Measurements from ENCODE around the gene STAG1.
A peak's percentile ranks its signal among the peaks of the same experiment; 100 is the strongest.
"Not testable (repeated sequence)": the region's sequence is repeated elsewhere in the genome, so short reads cannot be mapped to it uniquely, and the experiment has no call there.

STAG1 gene

DNA sequence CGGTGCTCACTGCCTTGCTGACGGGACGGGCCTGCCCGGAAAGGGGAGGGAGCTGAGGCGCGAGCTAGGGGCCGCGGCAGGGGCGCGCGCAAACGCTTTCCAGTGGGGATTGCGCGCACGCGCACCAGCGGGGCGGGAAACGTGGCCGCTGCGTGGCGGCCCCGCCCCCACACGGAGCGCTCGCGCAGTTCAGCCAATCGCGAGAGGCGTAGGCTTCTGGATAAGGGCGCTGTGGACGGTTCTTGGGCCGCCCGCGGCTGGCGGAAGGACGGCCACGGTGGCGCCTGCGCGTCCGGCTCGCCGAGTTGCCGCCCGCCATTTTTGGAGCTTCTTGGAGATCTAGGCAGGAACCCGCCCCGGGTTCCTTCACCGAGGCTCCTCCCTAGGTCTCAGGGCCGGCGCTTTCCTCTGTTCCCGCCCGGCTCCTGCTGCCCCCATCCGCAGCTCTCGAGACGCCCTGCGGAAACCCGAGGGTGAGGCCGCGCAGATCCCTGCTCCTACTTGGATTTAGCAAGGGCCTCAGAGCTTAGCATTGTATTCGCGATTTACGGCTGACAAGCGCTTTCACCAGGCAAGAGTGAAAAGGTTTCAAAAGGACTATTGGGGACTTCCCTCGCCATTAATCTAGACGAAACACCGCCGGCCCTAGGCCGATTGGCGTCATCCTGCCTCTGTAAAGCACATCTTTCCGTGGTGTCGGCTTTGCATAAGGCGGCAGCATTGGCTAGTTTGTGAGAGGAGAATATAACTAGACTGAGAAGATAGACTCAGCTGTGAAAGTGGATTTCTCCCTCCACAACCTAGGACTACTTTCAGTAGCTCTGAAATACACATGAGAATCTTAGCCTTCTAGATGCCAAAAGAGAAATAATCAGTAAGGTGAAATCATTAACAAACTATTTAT lies 496 bp upstream of the STAG1 start:
- H3K4me3 Mint-ChIP-seq = peak overlapping the region; percentile 97
- H3K36me3 Mint-ChIP-seq = no peaks in the 10 kb centered on the region
- peak; percentile 79 for ATAC-seq (ENCODE audit: low read depth)
- peaks cover 34% of the 10 kb centered on the region for H3K4me1 Mint-ChIP-seq
- peak overlapping the region; percentile 98 for H3K27ac Mint-ChIP-seq
- no peaks in the 10 kb centered on the region for H3K9me3 Mint-ChIP-seq
- peak; percentile 99 to 100 for DNase-seq (ENCODE audit: low spot score in 2 of 2)
- H3K27me3 Mint-ChIP-seq = no peaks in the 10 kb centered on the region

GRCh38 chr3:136751316-136752171 lies 634 bp downstream of the STAG1 start:
- no peaks in the 10 kb centered on the region for H3K27me3 Mint-ChIP-seq
- H3K27ac Mint-ChIP-seq = peak overlapping the region; percentile 98
- peaks cover 35% of the 10 kb centered on the region for H3K4me1 Mint-ChIP-seq
- no peaks in the 10 kb centered on the region for H3K36me3 Mint-ChIP-seq
- DNase-seq (ENCODE audit: low spot score in 2 of 2) (peak; percentile 50 to 63), ATAC-seq (ENCODE audit: low read depth) (peak; percentile 14)
- no peaks in the 10 kb centered on the region for H3K9me3 Mint-ChIP-seq
- H3K4me3 Mint-ChIP-seq = peak overlapping the region; percentile 97

- H3K4me3 Mint-ChIP-seq = peak overlapping the region; percentile 82
- H3K36me3 Mint-ChIP-seq = no peaks in the 10 kb centered on the region
- no peaks in the 10 kb centered on the region for H3K27me3 Mint-ChIP-seq
- peaks cover 40% of the 10 kb centered on the region for H3K4me1 Mint-ChIP-seq
- no peak for ATAC-seq (ENCODE audit: low read depth)
- H3K9me3 Mint-ChIP-seq = no peaks in the 10 kb centered on the region
- peak overlapping the region; percentile 86 for H3K27ac Mint-ChIP-seq
- DNase-seq (ENCODE audit: low spot score in 2 of 2) = no peak
These were observed 1.3 kb downstream of the STAG1 start for GRCh38 chr3:136750897-136751315.

DNA sequence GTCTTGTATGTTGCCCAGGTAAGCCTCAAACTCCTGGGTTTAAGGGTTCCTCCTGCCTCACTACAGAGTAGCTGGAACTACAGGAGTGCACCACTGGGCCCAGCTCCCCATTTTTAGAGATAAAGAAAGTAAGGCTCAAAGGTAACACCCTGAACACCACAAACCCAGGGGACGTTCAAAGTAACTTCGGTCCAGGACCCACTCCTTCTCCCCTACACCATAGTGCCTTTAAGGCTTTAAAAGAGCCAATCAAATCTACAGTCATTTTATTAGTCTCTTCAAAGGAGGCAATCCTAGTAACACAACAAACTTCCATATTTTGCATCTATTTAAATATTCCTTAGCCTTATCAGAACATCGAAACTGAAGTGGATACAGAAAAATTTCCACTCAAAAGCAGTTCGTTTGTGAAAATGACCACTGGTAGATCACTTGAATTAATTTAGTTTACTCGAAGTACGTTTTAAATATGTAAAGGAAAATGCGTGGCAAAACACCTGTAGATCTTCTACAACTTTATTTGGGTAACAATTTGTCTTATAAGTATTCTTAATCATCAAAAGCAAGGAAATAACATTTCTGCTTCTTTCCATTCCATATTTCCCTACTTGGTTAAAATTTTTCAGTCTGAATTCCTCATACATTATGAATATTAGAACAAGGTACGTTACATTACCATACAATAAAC lies 1.8 kb downstream of the STAG1 start:
- DNase-seq (ENCODE audit: low spot score in 2 of 2) = no peak
- no peak for ATAC-seq (ENCODE audit: low read depth)
- no peaks in the 10 kb centered on the region for H3K36me3 Mint-ChIP-seq
- peak overlapping the region; percentile 86 for H3K27ac Mint-ChIP-seq
- no peaks in the 10 kb centered on the region for H3K9me3 Mint-ChIP-seq
- H3K4me3 Mint-ChIP-seq = peak overlapping the region; percentile 82
- peaks cover 45% of the 10 kb centered on the region for H3K4me1 Mint-ChIP-seq
- no peaks in the 10 kb centered on the region for H3K27me3 Mint-ChIP-seq

DNA sequence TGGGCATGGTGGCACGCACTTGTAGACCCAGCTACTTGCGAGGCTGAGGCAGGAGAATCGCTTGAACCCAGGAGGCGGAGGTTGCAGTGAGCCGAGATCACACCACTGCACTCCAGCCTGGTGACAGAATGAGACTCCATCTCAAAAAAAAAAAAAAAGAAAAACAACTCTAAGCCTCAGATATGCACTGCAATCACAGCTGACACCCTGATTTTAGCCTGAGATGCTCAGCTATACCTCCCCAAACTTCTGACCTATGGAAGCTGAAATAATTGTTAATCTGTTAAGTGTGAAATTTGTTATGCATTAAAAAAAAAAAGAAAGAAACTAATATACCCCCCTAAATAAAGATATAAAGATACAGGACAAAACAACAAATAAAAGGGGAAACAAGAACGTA lies 2.6 kb downstream of the STAG1 start:
- H3K27me3 Mint-ChIP-seq; DNase-seq (ENCODE audit: low spot score in 2 of 2); ATAC-seq (ENCODE audit: low read depth); H3K4me3 Mint-ChIP-seq; H3K36me3 Mint-ChIP-seq; H3K9me3 Mint-ChIP-seq: not testable (repeated sequence)
- Mint-ChIP-seq H3K4me1 (peaks cover 43% of the 10 kb centered on the region), H3K27ac (peak overlapping the region; percentile 86)

GRCh38 chr3:136749091-136749490 lies 3.1 kb downstream of the STAG1 start:
- Mint-ChIP-seq H3K36me3 (peaks cover 4% of the 10 kb centered on the region), H3K4me1 (peaks cover 39% of the 10 kb centered on the region), H3K27me3 (no peaks in the 10 kb centered on the region), H3K27ac (no peak overlapping the region), H3K4me3 (no peak overlapping the region), H3K9me3 (no peaks in the 10 kb centered on the region)
- no peak for DNase-seq (ENCODE audit: low spot score in 2 of 2)
- ATAC-seq (ENCODE audit: low read depth) = no peak

DNA sequence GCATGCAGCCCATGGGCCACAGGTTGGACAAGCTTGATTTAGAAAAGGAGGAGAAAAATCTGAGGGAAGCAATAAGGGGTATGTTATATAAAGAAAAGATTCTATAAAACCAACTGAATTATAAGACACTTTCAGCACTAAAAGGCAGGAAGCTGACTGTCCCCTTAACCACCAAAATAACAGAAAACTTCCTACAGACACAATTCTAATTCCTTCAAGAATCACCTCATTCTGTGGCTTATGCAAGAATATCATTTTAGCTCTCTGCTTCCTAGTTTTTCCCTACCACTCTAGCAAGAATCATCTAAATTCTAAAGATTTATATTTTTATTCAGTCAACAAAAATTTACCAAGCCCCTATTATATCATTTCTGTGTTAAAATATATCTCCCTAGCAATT lies 6.3 kb downstream of the STAG1 start:
- Mint-ChIP-seq H3K27me3 (no peaks in the 10 kb centered on the region), H3K4me3 (no peak overlapping the region), H3K27ac (no peak overlapping the region), H3K36me3 (peaks cover 7% of the 10 kb centered on the region), H3K4me1 (peaks cover 34% of the 10 kb centered on the region), H3K9me3 (peaks cover 2% of the 10 kb centered on the region)
- ATAC-seq (ENCODE audit: low read depth) (no peak), DNase-seq (ENCODE audit: low spot score in 2 of 2) (no peak)

GRCh38 chr3:136741063-136741462 lies 11.1 kb downstream of the STAG1 start:
- no peak overlapping the region for H3K27ac Mint-ChIP-seq
- peaks cover 17% of the 10 kb centered on the region for H3K36me3 Mint-ChIP-seq
- peaks cover 27% of the 10 kb centered on the region for H3K4me1 Mint-ChIP-seq
- H3K9me3 Mint-ChIP-seq = peaks cover 2% of the 10 kb centered on the region
- DNase-seq (ENCODE audit: low spot score in 2 of 2) (no peak), ATAC-seq (ENCODE audit: low read depth) (no peak)
- no peaks in the 10 kb centered on the region for H3K27me3 Mint-ChIP-seq
- no peak overlapping the region for H3K4me3 Mint-ChIP-seq

- no peak overlapping the region for H3K27ac Mint-ChIP-seq
- DNase-seq (ENCODE audit: low spot score in 2 of 2) (no peak), ATAC-seq (ENCODE audit: low read depth) (no peak)
- no peak overlapping the region for H3K4me3 Mint-ChIP-seq
- peaks cover 17% of the 10 kb centered on the region for H3K36me3 Mint-ChIP-seq
- peaks cover 2% of the 10 kb centered on the region for H3K9me3 Mint-ChIP-seq
- H3K27me3 Mint-ChIP-seq = no peaks in the 10 kb centered on the region
- peaks cover 21% of the 10 kb centered on the region for H3K4me1 Mint-ChIP-seq
These were observed 11.7 kb downstream of the STAG1 start for GRCh38 chr3:136740351-136740958.

DNA sequence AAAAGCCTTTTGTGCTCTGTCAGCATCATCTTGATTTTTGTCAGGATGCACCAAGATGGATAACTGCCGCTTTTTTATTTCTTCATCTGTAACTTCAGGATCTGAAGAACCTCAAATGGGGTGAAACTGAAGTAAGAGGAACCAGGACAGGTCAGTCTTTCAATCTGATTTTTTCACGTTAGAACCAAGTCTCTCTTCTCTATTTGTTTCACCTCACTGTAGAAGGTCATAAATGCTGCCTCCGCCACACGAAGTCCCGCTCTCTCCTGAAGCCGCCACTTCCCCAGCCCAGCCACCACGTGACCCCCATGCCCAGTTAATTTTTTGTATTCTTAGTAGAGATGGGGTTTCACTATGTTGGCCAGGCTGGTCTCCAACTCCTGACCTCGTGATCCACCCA lies 15.2 kb downstream of the STAG1 start:
- peaks cover 30% of the 10 kb centered on the region for H3K4me1 Mint-ChIP-seq
- not testable (repeated sequence) for ATAC-seq (ENCODE audit: low read depth); DNase-seq (ENCODE audit: low spot score in 2 of 2); H3K27me3 Mint-ChIP-seq; H3K9me3 Mint-ChIP-seq; H3K4me3 Mint-ChIP-seq
- peaks cover 11% of the 10 kb centered on the region for H3K36me3 Mint-ChIP-seq
- peak overlapping the region; percentile 21 for H3K27ac Mint-ChIP-seq

GRCh38 chr3:136735103-136735502 lies 17.1 kb downstream of the STAG1 start:
- H3K4me3 Mint-ChIP-seq = no peak overlapping the region
- peaks cover 31% of the 10 kb centered on the region for H3K4me1 Mint-ChIP-seq
- no peaks in the 10 kb centered on the region for H3K9me3 Mint-ChIP-seq
- ATAC-seq (ENCODE audit: low read depth) (no peak), DNase-seq (ENCODE audit: low spot score in 2 of 2) (no peak)
- H3K36me3 Mint-ChIP-seq = peaks cover 8% of the 10 kb centered on the region
- H3K27ac Mint-ChIP-seq = peak overlapping the region; percentile 51
- no peaks in the 10 kb centered on the region for H3K27me3 Mint-ChIP-seq

DNA sequence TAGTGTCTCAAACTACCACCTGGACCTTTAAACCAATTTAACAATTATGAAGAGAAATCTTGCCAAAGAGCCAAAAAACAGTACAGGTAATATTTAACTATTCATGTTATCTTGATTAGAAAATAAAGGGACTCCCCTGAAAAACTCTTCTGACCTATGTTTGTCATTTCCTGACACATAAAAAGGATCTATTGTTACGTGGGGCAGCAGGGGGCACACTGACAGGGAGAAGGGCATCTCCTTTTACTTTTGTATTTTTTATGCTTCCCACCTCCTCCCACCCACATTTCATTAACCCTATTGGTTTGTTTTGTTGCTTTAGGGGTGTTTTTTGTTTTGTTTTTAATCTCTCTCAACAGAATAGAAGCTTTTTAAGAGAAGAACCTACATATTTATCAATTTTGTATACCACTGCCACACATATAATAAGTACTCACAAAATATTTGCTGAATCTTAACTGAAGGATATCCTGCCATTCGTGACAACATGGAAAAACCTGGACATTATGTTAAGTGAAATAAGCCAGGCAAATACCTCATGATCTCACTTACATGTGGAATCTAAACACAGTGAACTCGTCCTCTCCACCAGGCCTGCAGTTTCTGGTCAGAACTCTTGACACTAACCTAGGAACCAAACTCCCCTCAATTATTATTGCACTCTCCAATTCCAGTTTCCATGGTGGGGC lies 17.7 kb downstream of the STAG1 start:
- peaks cover 29% of the 10 kb centered on the region for H3K4me1 Mint-ChIP-seq
- no peak overlapping the region for H3K4me3 Mint-ChIP-seq
- H3K27me3 Mint-ChIP-seq = no peaks in the 10 kb centered on the region

DNA sequence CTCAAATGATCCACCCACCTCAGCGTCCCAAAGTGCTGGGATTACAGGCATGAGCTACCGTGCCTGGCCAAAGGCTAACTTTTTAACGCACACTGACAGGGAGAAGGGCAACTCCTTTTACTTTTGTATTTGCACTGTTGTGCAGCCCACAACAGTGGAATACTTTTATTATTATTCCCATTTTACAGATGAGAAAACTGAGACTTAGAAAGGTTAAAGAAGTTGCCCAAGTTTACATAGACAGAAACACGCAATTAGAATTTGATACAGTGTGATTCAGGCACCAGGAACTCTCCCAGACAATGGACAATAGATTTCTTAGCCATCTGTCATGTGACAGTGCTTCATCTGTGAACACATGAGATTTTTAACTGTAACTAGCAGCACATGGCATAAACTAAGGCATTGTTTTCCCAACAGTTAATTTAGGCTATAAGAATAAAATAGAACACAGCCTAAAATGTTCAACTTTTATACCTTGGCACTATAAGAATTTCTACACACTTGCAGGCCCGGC lies 18.8 kb downstream of the STAG1 start:
- H3K4me1 Mint-ChIP-seq = peaks cover 29% of the 10 kb centered on the region
- no peaks in the 10 kb centered on the region for H3K27me3 Mint-ChIP-seq
- H3K36me3 Mint-ChIP-seq = peaks cover 8% of the 10 kb centered on the region
- ATAC-seq (ENCODE audit: low read depth) (no peak), DNase-seq (ENCODE audit: low spot score in 2 of 2) (no peak)
- H3K4me3 Mint-ChIP-seq = no peak overlapping the region
- H3K27ac Mint-ChIP-seq = no peak overlapping the region
- no peaks in the 10 kb centered on the region for H3K9me3 Mint-ChIP-seq

More for the DNA sequence above, 17.7 kb downstream of the STAG1 start:
- H3K9me3 Mint-ChIP-seq = no peaks in the 10 kb centered on the region
- ATAC-seq (ENCODE audit: low read depth) = no peak
- peaks cover 8% of the 10 kb centered on the region for H3K36me3 Mint-ChIP-seq
- no peak for DNase-seq (ENCODE audit: low spot score in 2 of 2)
- peak overlapping the region; percentile 51 for H3K27ac Mint-ChIP-seq

Data from memory B cell (primary cell).